ENCODE data around the gene APOL6.

APOL6 gene

DNA sequence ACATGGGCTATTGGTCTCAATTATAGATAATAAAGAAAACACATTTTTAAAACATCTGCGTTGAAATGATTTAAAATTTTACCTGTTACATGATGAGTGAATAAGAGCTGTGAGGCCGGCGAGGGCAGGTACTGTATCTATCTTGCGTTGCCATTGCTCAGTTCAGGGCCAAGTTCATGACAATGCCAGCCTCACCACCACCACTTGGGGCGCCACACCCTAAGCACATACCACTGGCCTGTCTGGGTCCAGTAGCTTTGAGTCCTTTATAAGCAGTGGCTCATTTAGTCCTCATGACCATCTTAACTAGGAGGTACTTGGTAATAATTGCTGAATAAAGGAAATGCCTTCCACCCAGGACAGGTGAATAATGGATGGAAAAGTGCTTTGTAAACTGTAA, 16.6 kb upstream of the APOL6 start:
- Histone ChIP-seq H3K27ac (ENCODE audit: low read length) (no peak overlapping the region), H3K4me2 (ENCODE audit: low read depth, low read length) (no peak overlapping the region)

DNA sequence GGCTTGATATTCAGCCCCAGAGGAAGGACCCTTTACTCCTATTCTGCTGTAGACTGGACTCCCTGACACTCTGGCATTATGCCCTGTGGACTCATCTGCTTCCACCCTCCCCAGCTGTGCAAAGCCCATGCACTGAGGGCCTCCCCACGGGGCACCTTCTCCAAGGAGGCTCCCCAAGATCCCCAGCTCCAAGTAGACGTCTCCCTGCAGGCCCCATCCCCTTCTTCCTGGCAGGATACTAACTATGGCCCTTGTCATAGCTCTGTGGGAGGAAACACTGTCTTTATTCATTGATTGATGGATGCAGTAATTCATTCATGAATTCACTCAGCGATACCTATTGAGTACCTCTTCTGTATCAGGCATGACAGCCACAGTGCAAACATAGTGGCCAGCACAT, 15.3 kb upstream of the APOL6 start:
- TF ChIP-seq EZH2phosphoT487 (IDR thresholded peaks at IDR 0.05; ENCODE audit: low read length), result no peak
- TF ChIP-seq, protein P1, sequence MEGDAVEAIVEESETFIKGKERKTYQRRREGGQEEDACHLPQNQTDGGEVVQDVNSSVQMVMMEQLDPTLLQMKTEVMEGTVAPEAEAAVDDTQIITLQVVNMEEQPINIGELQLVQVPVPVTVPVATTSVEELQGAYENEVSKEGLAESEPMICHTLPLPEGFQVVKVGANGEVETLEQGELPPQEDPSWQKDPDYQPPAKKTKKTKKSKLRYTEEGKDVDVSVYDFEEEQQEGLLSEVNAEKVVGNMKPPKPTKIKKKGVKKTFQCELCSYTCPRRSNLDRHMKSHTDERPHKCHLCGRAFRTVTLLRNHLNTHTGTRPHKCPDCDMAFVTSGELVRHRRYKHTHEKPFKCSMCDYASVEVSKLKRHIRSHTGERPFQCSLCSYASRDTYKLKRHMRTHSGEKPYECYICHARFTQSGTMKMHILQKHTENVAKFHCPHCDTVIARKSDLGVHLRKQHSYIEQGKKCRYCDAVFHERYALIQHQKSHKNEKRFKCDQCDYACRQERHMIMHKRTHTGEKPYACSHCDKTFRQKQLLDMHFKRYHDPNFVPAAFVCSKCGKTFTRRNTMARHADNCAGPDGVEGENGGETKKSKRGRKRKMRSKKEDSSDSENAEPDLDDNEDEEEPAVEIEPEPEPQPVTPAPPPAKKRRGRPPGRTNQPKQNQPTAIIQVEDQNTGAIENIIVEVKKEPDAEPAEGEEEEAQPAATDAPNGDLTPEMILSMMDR (IDR thresholded peaks at IDR 0.05; ENCODE audit: low read length), result no peak
- TF ChIP-seq EZH2 (optimal IDR thresholded peaks at IDR 0.05; ENCODE audit: low read depth, low read length), result no peak

More for the DNA sequence above, 16.6 kb upstream of the APOL6 start:
- no peak overlapping the region for H2AFZ ChIP-seq (ENCODE audit: low read length)
- H3K9me3 ChIP-seq (replicated peaks; ENCODE audit: insufficient read depth, low read length), result no peaks in the 10 kb centered on the region
- H3K4me1 ChIP-seq (ENCODE audit: low read length), result peaks cover 8% of the 10 kb centered on the region
- H3K36me3 ChIP-seq (replicated peaks; ENCODE audit: insufficient read depth, low read length), result no peaks in the 10 kb centered on the region
- H3K9ac ChIP-seq (ENCODE audit: low read length), result no peak overlapping the region
- H4K20me1 ChIP-seq (ENCODE audit: insufficient read depth, low read length), result no peaks in the 10 kb centered on the region
- TF ChIP-seq, protein P1 (IDR thresholded peaks at IDR 0.05; ENCODE audit: low read length), result peak; percentile 84
- no peak for TF ChIP-seq EZH2 (optimal IDR thresholded peaks at IDR 0.05; ENCODE audit: low read depth, low read length)
- no peak for TF ChIP-seq EZH2phosphoT487 (IDR thresholded peaks at IDR 0.05; ENCODE audit: low read length)
- no peaks in the 10 kb centered on the region for H3K27me3 ChIP-seq (replicated peaks; ENCODE audit: insufficient read depth, low read length)
- H3K4me3 ChIP-seq (ENCODE audit: low read length), result no peak overlapping the region
- peaks cover 13% of the 10 kb centered on the region for H3F3A ChIP-seq (ENCODE audit: insufficient read depth, low read length)
- DNase-seq, result peak; percentile 52
- no peaks in the 10 kb centered on the region for H3K79me2 ChIP-seq (ENCODE audit: low read length)
- H3K9me2 ChIP-seq (replicated peaks; ENCODE audit: insufficient read depth, low read length), result no peaks in the 10 kb centered on the region

DNA sequence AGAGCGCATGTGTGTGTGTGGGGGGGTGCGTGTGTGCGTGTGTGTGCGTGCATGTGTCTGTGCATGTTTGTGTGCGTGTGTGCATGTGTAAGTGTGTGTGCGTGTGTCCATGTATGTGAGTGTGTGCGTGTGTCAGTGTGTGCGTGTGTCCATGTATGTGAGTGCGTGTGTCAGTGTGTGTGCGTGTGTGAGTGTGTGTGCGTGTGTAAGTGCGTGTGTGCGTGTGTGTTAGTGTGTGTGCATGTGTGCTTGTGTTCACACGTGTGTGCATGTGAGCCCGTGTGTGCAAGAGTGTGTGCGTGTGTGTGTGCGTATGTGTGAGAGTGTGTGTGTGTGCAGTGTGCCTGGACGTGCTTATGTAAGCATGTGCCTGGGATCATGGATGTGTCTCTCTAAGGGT, 14.7 kb upstream of the APOL6 start:
- Histone ChIP-seq H2AFZ (ENCODE audit: low read length) (no peak overlapping the region), H3F3A (ENCODE audit: insufficient read depth, low read length) (peaks cover 7% of the 10 kb centered on the region; the same call in 1 of the 2 replicates), H4K20me1 (ENCODE audit: insufficient read depth, low read length) (no peaks in the 10 kb centered on the region), H3K9ac (ENCODE audit: low read length) (no peak overlapping the region), H3K4me1 (ENCODE audit: low read length) (peaks cover 8% of the 10 kb centered on the region), H3K36me3 (replicated peaks; ENCODE audit: insufficient read depth, low read length) (no peaks in the 10 kb centered on the region), H3K9me2 (replicated peaks; ENCODE audit: insufficient read depth, low read length) (no peaks in the 10 kb centered on the region), H3K27me3 (replicated peaks; ENCODE audit: insufficient read depth, low read length) (no peaks in the 10 kb centered on the region), H3K79me2 (ENCODE audit: low read length) (no peaks in the 10 kb centered on the region), H3K4me2 (ENCODE audit: low read depth, low read length) (no peak overlapping the region), H3K27ac (ENCODE audit: low read length) (no peak overlapping the region), H3K4me3 (ENCODE audit: low read length) (no peak overlapping the region), H3K9me3 (replicated peaks; ENCODE audit: insufficient read depth, low read length) (no peaks in the 10 kb centered on the region)
- TF ChIP-seq EZH2phosphoT487 (IDR thresholded peaks at IDR 0.05; ENCODE audit: low read length), result no peak
- no peak for DNase-seq

More for the DNA sequence above, 15.3 kb upstream of the APOL6 start:
- peaks cover 7% of the 10 kb centered on the region; the same call in 1 of the 2 replicates for H3F3A ChIP-seq (ENCODE audit: insufficient read depth, low read length)
- DNase-seq, result no peak
- H2AFZ ChIP-seq (ENCODE audit: low read length), result no peak overlapping the region
- H3K9me2 ChIP-seq (replicated peaks; ENCODE audit: insufficient read depth, low read length), result no peaks in the 10 kb centered on the region
- no peaks in the 10 kb centered on the region for H3K9me3 ChIP-seq (replicated peaks; ENCODE audit: insufficient read depth, low read length)
- H3K4me1 ChIP-seq (ENCODE audit: low read length), result peaks cover 8% of the 10 kb centered on the region
- H3K9ac ChIP-seq (ENCODE audit: low read length), result no peak overlapping the region
- no peaks in the 10 kb centered on the region for H3K36me3 ChIP-seq (replicated peaks; ENCODE audit: insufficient read depth, low read length)
- H3K27me3 ChIP-seq (replicated peaks; ENCODE audit: insufficient read depth, low read length), result no peaks in the 10 kb centered on the region
- H3K4me3 ChIP-seq (ENCODE audit: low read length), result no peak overlapping the region
- H3K79me2 ChIP-seq (ENCODE audit: low read length), result no peaks in the 10 kb centered on the region
- H4K20me1 ChIP-seq (ENCODE audit: insufficient read depth, low read length), result no peaks in the 10 kb centered on the region
- no peak overlapping the region for H3K4me2 ChIP-seq (ENCODE audit: low read depth, low read length)
- no peak overlapping the region for H3K27ac ChIP-seq (ENCODE audit: low read length)

DNA sequence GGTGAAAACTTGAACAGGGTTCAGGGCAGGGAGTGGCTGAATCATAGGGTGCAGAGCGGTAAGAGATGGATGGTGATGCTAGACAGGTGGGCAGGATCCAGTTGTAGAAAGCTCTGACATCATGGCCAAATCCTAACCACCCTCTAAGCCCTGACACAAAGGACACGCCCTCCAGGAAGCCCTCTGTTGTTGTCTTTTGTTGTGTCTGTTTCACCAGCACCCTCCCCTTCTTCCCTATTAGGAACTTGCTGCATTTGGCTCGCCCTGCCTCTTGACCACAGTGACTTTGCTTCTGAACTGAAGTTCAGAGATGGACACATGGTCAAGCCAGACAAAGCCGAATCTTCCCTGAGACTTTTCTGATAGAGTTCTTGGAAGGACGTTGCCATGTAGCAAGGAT, 14.2 kb upstream of the APOL6 start:
- H3K36me3 ChIP-seq (replicated peaks; ENCODE audit: insufficient read depth, low read length), result no peaks in the 10 kb centered on the region
- H2AFZ ChIP-seq (ENCODE audit: low read length), result peak overlapping the region; percentile 14; the same call in 1 of the 2 replicates
- H4K20me1 ChIP-seq (ENCODE audit: insufficient read depth, low read length), result no peaks in the 10 kb centered on the region
- no peak overlapping the region for H3K27ac ChIP-seq (ENCODE audit: low read length)
- H3K79me2 ChIP-seq (ENCODE audit: low read length), result no peaks in the 10 kb centered on the region
- H3F3A ChIP-seq (ENCODE audit: insufficient read depth, low read length), result peaks cover 7% of the 10 kb centered on the region; the same call in 1 of the 2 replicates
- peaks cover 8% of the 10 kb centered on the region for H3K4me1 ChIP-seq (ENCODE audit: low read length)
- no peaks in the 10 kb centered on the region for H3K9me2 ChIP-seq (replicated peaks; ENCODE audit: insufficient read depth, low read length)
- H3K9ac ChIP-seq (ENCODE audit: low read length), result no peak overlapping the region
- no peak overlapping the region for H3K4me2 ChIP-seq (ENCODE audit: low read depth, low read length)
- H3K4me3 ChIP-seq (ENCODE audit: low read length), result no peak overlapping the region
- peak; percentile 14 for DNase-seq
- no peak for TF ChIP-seq EZH2 (optimal IDR thresholded peaks at IDR 0.05; ENCODE audit: low read depth, low read length)
- TF ChIP-seq, protein P1 (IDR thresholded peaks at IDR 0.05; ENCODE audit: low read length), result no peak
- no peak for TF ChIP-seq EZH2phosphoT487 (IDR thresholded peaks at IDR 0.05; ENCODE audit: low read length)
- H3K9me3 ChIP-seq (replicated peaks; ENCODE audit: insufficient read depth, low read length), result no peaks in the 10 kb centered on the region
- H3K27me3 ChIP-seq (replicated peaks; ENCODE audit: insufficient read depth, low read length), result no peaks in the 10 kb centered on the region
